Activated CD4-positive, alpha-beta T cell treated with anti-CD3 and anti-CD28 coated beads, Interleukin-2, amount 50 U/mL, for 24 hours (primary cell): ENCODE measurements around the gene GAS2L1.
"Not testable (repeated sequence)": the region's sequence is repeated elsewhere in the genome, so short reads cannot be mapped to it uniquely, and the experiment has no call there.

Experiments
- DNase-seq, 2 donors: peaks; one replicate each; pipeline ENCODE4 v3.0.0-alpha.2; 2020; ENCODE audit warnings: low read depth in 1 of 2, low spot score in 1 of 2

Gene GAS2L1

DNA sequence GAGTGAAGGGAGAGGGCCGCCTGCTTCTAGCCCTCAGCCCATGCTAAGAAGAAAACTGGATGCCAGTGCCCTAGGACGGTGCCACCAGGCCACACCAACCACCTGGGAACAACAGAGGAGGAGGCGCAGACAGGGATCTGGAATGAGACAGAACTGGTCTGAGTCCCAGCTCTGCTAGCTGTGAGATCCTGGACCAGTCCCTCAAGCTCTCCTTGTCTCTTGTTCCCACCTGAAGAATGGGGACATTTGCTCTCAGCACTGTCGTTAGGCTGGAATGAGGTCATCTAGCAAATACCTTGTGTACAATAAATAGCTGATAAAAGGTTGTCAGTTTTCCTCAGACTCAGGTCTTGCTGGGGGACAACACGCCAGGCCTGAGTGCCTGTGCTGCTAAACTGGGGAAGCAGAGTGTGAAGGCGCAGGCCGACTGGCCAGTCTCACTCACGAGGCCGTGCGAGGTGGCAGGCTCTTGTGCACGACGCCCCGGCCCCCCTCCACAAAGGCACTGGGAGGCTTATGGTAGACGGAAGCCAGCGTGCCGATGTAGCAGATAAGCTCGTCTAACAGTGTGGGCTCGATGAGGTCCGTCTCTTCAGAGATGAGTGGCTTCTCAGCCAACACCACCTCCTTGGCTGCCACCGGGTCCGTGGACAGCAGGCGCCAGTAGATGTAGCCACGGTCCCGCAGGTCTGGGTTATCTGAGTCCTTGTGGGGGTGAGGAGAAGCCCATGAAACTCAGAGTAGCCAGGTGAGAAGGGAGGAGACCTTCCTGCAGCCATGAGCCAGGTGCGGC, 34.8 kb downstream of the GAS2L1 start:
- DNase-seq = no peak

- no peak for DNase-seq
These were observed 35.3 kb downstream of the GAS2L1 start for GRCh38 chr22:29341849-29342127.

- no peak for DNase-seq
These were observed 35.7 kb downstream of the GAS2L1 start for GRCh38 chr22:29342177-29342576.

DNA sequence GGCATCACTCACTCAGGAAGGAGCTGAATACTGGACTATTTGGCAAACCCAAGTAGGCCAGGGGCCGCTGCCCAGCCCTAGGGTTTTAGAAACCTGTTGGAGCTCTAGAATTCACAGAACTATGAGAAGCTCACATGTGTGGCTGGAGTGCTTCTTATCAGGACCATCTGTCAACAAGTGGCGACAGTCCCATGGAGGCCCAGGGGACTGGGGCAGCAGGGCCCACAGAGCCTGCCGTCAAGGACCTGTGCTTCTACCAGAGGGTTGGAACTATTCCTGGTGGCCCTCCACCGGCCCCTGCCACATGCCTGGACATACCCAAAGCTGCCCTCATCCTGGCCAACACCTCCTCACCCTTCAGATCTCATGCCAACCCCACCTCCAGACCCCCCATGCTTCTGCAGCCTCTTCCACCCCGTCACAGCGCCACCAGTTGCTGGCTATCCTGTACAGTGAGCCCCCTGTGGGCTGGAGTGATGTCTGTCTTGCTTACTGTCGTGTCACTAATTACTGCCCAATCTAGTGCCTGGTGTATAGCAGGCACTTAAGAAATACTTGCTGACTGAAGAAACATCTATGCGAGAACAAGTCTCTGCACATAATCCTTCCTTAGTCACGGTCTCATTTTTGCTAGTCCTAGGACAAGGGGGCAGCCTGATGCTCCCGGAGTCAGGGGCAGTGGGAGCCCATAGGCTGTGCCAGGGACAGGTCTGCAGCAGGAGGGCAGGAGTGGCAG, 36.3 kb downstream of the GAS2L1 start:
- DNase-seq = no peak

DNA sequence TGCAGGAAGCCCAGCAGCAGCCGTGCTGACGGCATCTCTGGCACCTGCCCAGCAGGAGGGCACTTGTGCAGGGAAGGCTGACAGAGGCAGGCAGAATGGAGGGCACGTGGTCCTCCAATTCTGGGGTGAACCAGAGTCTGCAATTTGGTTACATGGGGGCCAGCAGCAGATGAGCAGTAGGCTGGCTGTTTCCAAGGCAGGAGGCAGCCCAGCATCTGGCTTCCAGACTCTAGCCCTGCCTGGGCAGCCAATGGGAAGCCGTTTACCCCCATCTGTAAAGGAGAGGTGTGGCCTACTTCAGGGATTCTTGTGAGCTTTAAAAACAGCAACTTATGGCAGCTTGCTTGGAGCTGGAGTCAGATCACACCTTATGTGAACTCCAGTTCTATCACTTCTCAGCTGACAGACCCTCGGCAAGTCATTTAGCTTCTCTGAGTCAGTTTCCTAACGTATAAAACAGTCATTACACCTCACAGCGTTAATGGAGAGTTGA, 36.9 kb downstream of the GAS2L1 start:
- no peak for DNase-seq

- no peak for DNase-seq
These were observed 37.7 kb downstream of the GAS2L1 start for GRCh38 chr22:29344137-29344536.

DNA sequence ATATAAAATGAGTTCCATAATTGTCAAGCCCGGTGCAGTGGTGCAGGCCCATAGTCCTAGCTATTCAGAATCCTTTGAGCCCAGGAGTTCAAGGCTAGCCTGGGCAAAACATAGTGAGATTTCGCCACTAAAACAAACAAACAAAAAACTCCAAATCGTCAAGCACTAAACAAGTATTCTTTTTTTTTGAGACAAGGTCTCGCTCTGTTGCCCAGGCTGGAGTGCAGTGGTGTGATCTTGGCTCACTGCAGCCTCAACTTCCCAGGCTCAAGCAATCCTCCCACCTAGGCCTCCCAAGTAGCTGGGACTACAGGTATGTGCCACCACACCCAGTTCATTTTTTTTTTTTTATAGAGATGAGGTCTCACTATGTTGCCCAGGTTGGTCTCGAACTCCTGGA, 38.4 kb downstream of the GAS2L1 start:
- not testable (repeated sequence) for DNase-seq

GRCh38 chr22:29345932-29346331, 39.5 kb downstream of the GAS2L1 start:
- DNase-seq = no peak

GRCh38 chr22:29346659-29347058, 40.2 kb downstream of the GAS2L1 start:
- no peak for DNase-seq

GRCh38 chr22:29348041-29348440, 41.6 kb downstream of the GAS2L1 start:
- DNase-seq = no peak

GRCh38 chr22:29348956-29349355, 42.5 kb downstream of the GAS2L1 start:
- DNase-seq = no peak

GRCh38 chr22:29351042-29351441, 44.6 kb downstream of the GAS2L1 start:
- no peak for DNase-seq

GRCh38 chr22:29351891-29352290, 45.4 kb downstream of the GAS2L1 start:
- DNase-seq = no peak

- DNase-seq = no peak
These were observed 46.3 kb downstream of the GAS2L1 start for GRCh38 chr22:29352778-29353177.

DNA sequence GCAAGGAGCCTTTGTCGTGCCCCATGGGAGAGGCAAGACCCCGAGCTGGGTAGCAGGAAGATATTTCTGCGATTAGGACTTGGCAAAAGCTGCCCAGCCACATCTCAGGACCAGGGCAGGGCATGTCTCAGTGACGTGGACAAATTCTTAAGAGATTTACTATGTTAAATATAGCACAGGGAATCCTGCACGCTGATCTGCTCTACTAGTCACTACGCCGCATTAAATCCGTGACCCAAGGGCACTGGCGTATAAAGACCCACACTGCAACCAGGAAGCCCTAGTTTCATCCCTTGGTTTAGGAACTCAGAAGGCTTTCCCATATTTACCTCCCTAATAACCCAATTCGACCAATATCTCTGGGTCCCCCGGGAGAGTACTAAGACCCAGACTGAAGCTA, 46.8 kb downstream of the GAS2L1 start:
- DNase-seq = no peak

GRCh38 chr22:29353860-29354259, 47.4 kb downstream of the GAS2L1 start:
- no peak for DNase-seq

GRCh38 chr22:29357193-29357890, 50.9 kb downstream of the GAS2L1 start:
- not testable (repeated sequence) for DNase-seq

- DNase-seq = no peak
These were observed 53.0 kb downstream of the GAS2L1 start for GRCh38 chr22:29359469-29359868.
